Upper lobe of right lung (tissue), 1 donor: ENCODE measurements around the gene TBX19. TPM values are rescaled to one million over a fixed set of nuclear protein-coding genes. Genes with fewer than 3 reads are reported as not detected.

ENCODE experiments used
- ATAC-seq: fragments of 200-7000 bp; cut with Tn5 transposase; one replicate; pipeline ENCODE4 v1.9.1; 2020; ENCODE audit warnings: mild to moderate bottlenecking, moderate library complexity
- DNase-seq: peaks from one replicate; pipeline ENCODE4 v3.0.0-alpha.2; 2020
- H3K27ac ChIP-seq: fragments of 200-600 bp; one replicate; pipeline ENCODE4 v1.8.0; 2022
- H3K27me3 ChIP-seq: fragments of 200-600 bp; one replicate; pipeline ENCODE4 v1.8.0; 2022; ENCODE audit warnings: mild to moderate bottlenecking
- H3K36me3 ChIP-seq: fragments of 200-600 bp; one replicate; pipeline ENCODE4 v1.8.0; 2022
- H3K4me1 ChIP-seq: fragments of 200-600 bp; one replicate; pipeline ENCODE4 v1.8.0; 2022
- H3K4me3 ChIP-seq: fragments of 200-600 bp; one replicate; pipeline ENCODE4 v1.8.0; 2022; ENCODE audit warnings: mild to moderate bottlenecking
- H3K9me3 ChIP-seq: fragments of 200-600 bp; one replicate; pipeline ENCODE4 v1.8.0; 2022
- CTCF ChIP-seq: fragments of 200-600 bp; IDR thresholded peaks from one replicate; pipeline ENCODE4 v1.8.0; 2022; ENCODE audit warnings: antibody characterized with exemption
- intact Hi-C: fragments of 100-400 bp; cut with DNase I; formaldehyde crosslinking; loops from one replicate; pipeline ENCODE4 v1.11.0; 2022
- total RNA-seq: library from RNA; stranded (reverse); fragmentation: NEBNext Ultra II Directional; extraction: Animal tissue kit (Norgen Biotek cat#: 25700); gene quantifications from one replicate; pipeline ENCODE4 v1.2.1, GENCODE V29; 2021
- donor health status: DM: no; HTN: yes; CAD: no; lungs with severe emphysema.

Gene TBX19
- total RNA-seq, 1 donor from 2014 or later = 3.5 TPM

- ATAC-seq (no peak), DNase-seq (no peak)
These were observed 1.1 kb downstream of the TBX19 start for GRCh38 chr1:168281603-168282325.

DNA sequence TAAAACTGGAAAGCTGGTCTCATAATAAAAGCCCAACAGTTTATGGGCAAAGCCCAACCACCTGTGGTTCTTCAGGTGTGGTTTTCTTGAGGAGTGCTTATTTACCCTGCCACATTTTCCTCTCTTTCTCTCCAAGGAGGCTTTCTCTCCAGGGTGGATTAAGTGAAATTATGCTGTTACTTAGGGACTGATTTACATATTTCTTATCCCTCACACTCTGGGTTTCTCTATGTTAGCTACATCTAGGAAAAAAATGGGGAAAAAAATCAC lies 4.8 kb downstream of the TBX19 start:
- no peak overlapping the region for H3K4me3 ChIP-seq
- H3K4me1 ChIP-seq = peaks cover 4% of the 10 kb centered on the region
- H3K9me3 ChIP-seq = no peaks in the 10 kb centered on the region
- no peak overlapping the region for H3K27ac ChIP-seq
- no peaks in the 10 kb centered on the region for H3K36me3 ChIP-seq
- intact Hi-C loops = no loop called here
- ATAC-seq (peak; percentile 23), DNase-seq (no peak)
- H3K27me3 ChIP-seq = no peaks in the 10 kb centered on the region
- no peak for TF ChIP-seq CTCF

More at GRCh38 chr1:168281603-168282325, 1.1 kb downstream of the TBX19 start:
- no peak overlapping the region for H3K4me3 ChIP-seq
- no peaks in the 10 kb centered on the region for H3K36me3 ChIP-seq
- TF ChIP-seq CTCF = no peak
- no peaks in the 10 kb centered on the region for H3K9me3 ChIP-seq
- no peaks in the 10 kb centered on the region for H3K27me3 ChIP-seq
- H3K4me1 ChIP-seq = peaks cover 4% of the 10 kb centered on the region
- H3K27ac ChIP-seq = no peak overlapping the region
- intact Hi-C loops = no loop called here

DNA sequence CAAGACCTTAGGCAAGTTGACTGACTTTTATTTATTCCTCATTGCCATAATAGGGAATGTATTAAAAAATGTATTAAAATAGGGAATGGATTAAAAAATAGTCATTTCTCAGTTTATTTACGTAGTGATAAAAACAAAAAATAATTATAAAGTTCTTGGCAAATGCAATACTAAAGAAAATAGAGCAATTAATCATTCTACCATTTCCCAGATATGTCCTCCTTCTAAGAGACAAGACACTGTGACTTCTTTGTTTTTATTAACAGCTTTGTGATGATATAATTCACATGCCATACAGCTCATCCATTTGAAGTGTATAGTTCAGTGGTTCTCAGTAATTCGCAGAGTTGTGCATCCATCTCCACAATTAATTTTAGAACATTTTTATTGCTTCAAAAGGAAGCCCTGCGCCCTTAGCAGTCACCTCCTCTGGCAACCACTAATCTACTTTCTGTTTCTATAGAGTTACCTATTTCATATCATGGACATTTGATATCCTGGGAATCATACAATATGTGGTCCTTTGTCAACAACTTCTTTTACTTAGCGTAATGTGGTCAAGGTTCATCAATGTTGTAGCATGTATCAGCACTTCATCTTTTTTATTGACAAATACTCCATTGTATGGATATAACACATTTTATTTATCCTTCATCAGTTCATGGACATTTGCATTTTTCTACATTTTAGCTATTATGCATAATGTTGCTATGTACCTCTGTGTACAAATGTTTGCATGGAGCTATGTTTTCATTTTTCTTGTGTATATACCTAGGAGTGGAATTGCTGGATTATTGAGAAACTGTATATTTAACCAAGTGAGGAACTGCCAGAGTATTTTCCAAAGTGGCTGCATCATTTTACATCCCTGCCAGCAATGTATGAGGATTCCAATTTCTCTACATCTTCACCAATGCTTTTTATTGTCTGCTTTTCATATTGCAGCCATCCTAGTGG lies 5.6 kb downstream of the TBX19 start:
- no peak overlapping the region for H3K4me3 ChIP-seq
- TF ChIP-seq CTCF = no peak
- peaks cover 4% of the 10 kb centered on the region for H3K4me1 ChIP-seq
- ATAC-seq (no peak), DNase-seq (no peak)
- intact Hi-C loops = no loop called here
- H3K27ac ChIP-seq = no peak overlapping the region
- H3K27me3 ChIP-seq = no peaks in the 10 kb centered on the region
- H3K9me3 ChIP-seq = no peaks in the 10 kb centered on the region
- no peaks in the 10 kb centered on the region for H3K36me3 ChIP-seq

DNA sequence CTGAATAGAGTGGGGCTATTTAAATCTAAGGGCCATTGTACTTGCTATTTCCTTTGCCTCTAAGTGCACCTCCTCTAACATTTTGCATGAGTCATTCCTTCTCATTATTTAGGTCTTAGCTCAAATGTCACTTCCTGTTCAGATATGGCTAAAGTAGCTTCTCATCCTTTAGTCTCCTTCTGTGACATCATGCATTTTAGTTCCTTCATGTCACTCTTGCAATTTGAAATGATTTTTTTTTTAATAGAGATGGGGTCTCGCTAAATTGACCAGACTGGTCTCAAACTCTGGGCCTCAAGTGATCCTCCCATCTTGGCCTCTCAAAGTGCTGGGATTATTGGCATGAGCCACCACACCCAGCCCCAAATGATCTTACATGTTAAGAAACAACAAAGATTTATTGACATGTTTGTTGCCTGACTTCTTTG lies 6.6 kb downstream of the TBX19 start:
- DNase-seq = no peak
- intact Hi-C loops = no loop called here
- Histone ChIP-seq H3K27me3 (no peaks in the 10 kb centered on the region), H3K9me3 (no peaks in the 10 kb centered on the region), H3K4me3 (no peak overlapping the region), H3K4me1 (peaks cover 4% of the 10 kb centered on the region), H3K27ac (no peak overlapping the region), H3K36me3 (no peaks in the 10 kb centered on the region)
- no peak for ATAC-seq
- no peak for TF ChIP-seq CTCF

- Histone ChIP-seq H3K4me3 (no peak overlapping the region), H3K9me3 (no peaks in the 10 kb centered on the region), H3K27me3 (no peaks in the 10 kb centered on the region), H3K4me1 (peaks cover 4% of the 10 kb centered on the region), H3K36me3 (no peaks in the 10 kb centered on the region), H3K27ac (no peak overlapping the region)
- ATAC-seq = no peak
- DNase-seq = no peak
- intact Hi-C loops = no loop called here
- no peak for TF ChIP-seq CTCF
These were observed 7.8 kb downstream of the TBX19 start for GRCh38 chr1:168288311-168289052.
